ENCODE results near the gene FOXP1. TPM values are rescaled to one million over a fixed set of nuclear protein-coding genes. Genes with fewer than 3 reads are reported as not detected.

The FOXP1 gene
- total and polyA plus RNA-seq, 2 experiments from 2014 or later = 76.8 to 99.8 TPM

- 97% methylated on average over 2 of the region's 2 CpGs for WGBS (ENCODE audit: low lambda C conversion rate, missing lambda C conversion rate)
- H3K79me2 ChIP-seq = peaks cover 29% of the 10 kb centered on the region
These were observed 593.3 kb downstream of the FOXP1 start for GRCh38 chr3:70990185-70990584.

GRCh38 chr3:70989174-70989573 is 594.4 kb downstream of the FOXP1 start:
- no peaks in the 10 kb centered on the region for H3K27me3 ChIP-seq
- no peak overlapping the region for H3K4me2 ChIP-seq
- no peak overlapping the region for H3K4me3 ChIP-seq
- no peaks in the 10 kb centered on the region for H3K4me1 ChIP-seq (ENCODE audit: insufficient read depth)
- H4K20me1 ChIP-seq (ENCODE audit: insufficient read depth, poor library complexity, severe bottlenecking) = no peaks in the 10 kb centered on the region
- H3K9me3 ChIP-seq (ENCODE audit: low read depth) = no peaks in the 10 kb centered on the region
- peaks cover 24% of the 10 kb centered on the region for H3K79me2 ChIP-seq
- H3K36me3 ChIP-seq (replicated peaks; ENCODE audit: insufficient read depth, low read depth) = peaks cover 3% of the 10 kb centered on the region
- no peaks in the 10 kb centered on the region for H3K9me2 ChIP-seq (replicated peaks; ENCODE audit: insufficient read depth)
- no peak overlapping the region for H2AFZ ChIP-seq
- WGBS (ENCODE audit: low lambda C conversion rate, missing lambda C conversion rate) = 80% methylated on average over 3 of the region's 3 CpGs
- TF ChIP-seq EZH2 (IDR thresholded peaks at IDR 0.05; ENCODE audit: borderline replicate concordance) (no peak), CTCF (IDR thresholded peaks at IDR 0.05; ENCODE audit: poor library complexity) (no peak), EZH2phosphoT487 (IDR thresholded peaks at IDR 0.05; ENCODE audit: low read depth, severe bottlenecking, unreplicated experiment) (no peak)
- DNase-seq (ENCODE audit: low spot score) = no peak
- no peak overlapping the region for H3K27ac ChIP-seq

More at GRCh38 chr3:70990185-70990584, 593.3 kb downstream of the FOXP1 start:
- Histone ChIP-seq H3K4me3 (no peak overlapping the region), H3K4me2 (no peak overlapping the region), H3K9me2 (replicated peaks; ENCODE audit: insufficient read depth) (no peaks in the 10 kb centered on the region), H3K9me3 (ENCODE audit: low read depth) (no peaks in the 10 kb centered on the region), H2AFZ (no peak overlapping the region), H3K36me3 (replicated peaks; ENCODE audit: insufficient read depth, low read depth) (peaks cover 3% of the 10 kb centered on the region), H4K20me1 (ENCODE audit: insufficient read depth, poor library complexity, severe bottlenecking) (no peaks in the 10 kb centered on the region), H3K27me3 (no peaks in the 10 kb centered on the region), H3K4me1 (ENCODE audit: insufficient read depth) (no peaks in the 10 kb centered on the region), H3K27ac (no peak overlapping the region)
- TF ChIP-seq EZH2phosphoT487 (IDR thresholded peaks at IDR 0.05; ENCODE audit: low read depth, severe bottlenecking, unreplicated experiment) (no peak), EZH2 (IDR thresholded peaks at IDR 0.05; ENCODE audit: borderline replicate concordance) (no peak), CTCF (IDR thresholded peaks at IDR 0.05; ENCODE audit: poor library complexity) (no peak)
- DNase-seq (ENCODE audit: low spot score) = no peak

- TF ChIP-seq CTCF (IDR thresholded peaks at IDR 0.05; ENCODE audit: poor library complexity) (no peak), EZH2 (IDR thresholded peaks at IDR 0.05; ENCODE audit: borderline replicate concordance) (no peak), EZH2phosphoT487 (IDR thresholded peaks at IDR 0.05; ENCODE audit: low read depth, severe bottlenecking, unreplicated experiment) (no peak)
- 97% methylated on average over 4 of the region's 4 CpGs for WGBS (ENCODE audit: low lambda C conversion rate, missing lambda C conversion rate)
- Histone ChIP-seq H2AFZ (no peak overlapping the region), H3K27ac (no peak overlapping the region), H3K9me3 (ENCODE audit: low read depth) (no peaks in the 10 kb centered on the region), H3K27me3 (no peaks in the 10 kb centered on the region), H3K9me2 (replicated peaks; ENCODE audit: insufficient read depth) (no peaks in the 10 kb centered on the region), H4K20me1 (ENCODE audit: insufficient read depth, poor library complexity, severe bottlenecking) (no peaks in the 10 kb centered on the region), H3K36me3 (replicated peaks; ENCODE audit: insufficient read depth, low read depth) (peaks cover 3% of the 10 kb centered on the region), H3K4me1 (ENCODE audit: insufficient read depth) (peaks cover 9% of the 10 kb centered on the region), H3K4me2 (no peak overlapping the region), H3K4me3 (no peak overlapping the region), H3K79me2 (peaks cover 24% of the 10 kb centered on the region)
- DNase-seq (ENCODE audit: low spot score) = no peak
These were observed 595.4 kb downstream of the FOXP1 start for GRCh38 chr3:70988111-70988510.

GRCh38 chr3:70985572-70985971 is 598.0 kb downstream of the FOXP1 start:
- H4K20me1 ChIP-seq (ENCODE audit: insufficient read depth, poor library complexity, severe bottlenecking) = no peaks in the 10 kb centered on the region
- no peaks in the 10 kb centered on the region for H3K9me3 ChIP-seq (ENCODE audit: low read depth)
- H2AFZ ChIP-seq = no peak overlapping the region
- H3K27ac ChIP-seq = no peak overlapping the region
- peaks cover 3% of the 10 kb centered on the region for H3K36me3 ChIP-seq (replicated peaks; ENCODE audit: insufficient read depth, low read depth)
- TF ChIP-seq CTCF (IDR thresholded peaks at IDR 0.05; ENCODE audit: poor library complexity) (no peak), EZH2 (IDR thresholded peaks at IDR 0.05; ENCODE audit: borderline replicate concordance) (no peak), EZH2phosphoT487 (IDR thresholded peaks at IDR 0.05; ENCODE audit: low read depth, severe bottlenecking, unreplicated experiment) (no peak)
- peaks cover 13% of the 10 kb centered on the region for H3K79me2 ChIP-seq
- no peak for DNase-seq (ENCODE audit: low spot score)
- WGBS (ENCODE audit: low lambda C conversion rate, missing lambda C conversion rate) = 83% methylated on average over 4 of the region's 4 CpGs
- no peaks in the 10 kb centered on the region for H3K27me3 ChIP-seq
- no peak overlapping the region for H3K4me2 ChIP-seq
- no peak overlapping the region for H3K4me3 ChIP-seq
- no peaks in the 10 kb centered on the region for H3K9me2 ChIP-seq (replicated peaks; ENCODE audit: insufficient read depth)
- peaks cover 25% of the 10 kb centered on the region for H3K4me1 ChIP-seq (ENCODE audit: insufficient read depth)
